ENCODE measurements around the gene EEF1G. TPM values are rescaled to one million over a fixed set of nuclear protein-coding genes. Genes with fewer than 3 reads are reported as not detected.
"Not testable (repeated sequence)": the region's sequence is repeated elsewhere in the genome, so short reads cannot be mapped to it uniquely, and the experiment has no call there.

EEF1G gene
- total RNA-seq, 1 donor from 2014 or later, result 1,747 TPM

- Mint-ChIP-seq H3K27ac (peak overlapping the region; percentile 99), H3K9me3 (no peaks in the 10 kb centered on the region), H3K4me1 (peaks cover 75% of the 10 kb centered on the region), H3K36me3 (peaks cover 3% of the 10 kb centered on the region), H3K27me3 (ENCODE audit: low read depth) (no peaks in the 10 kb centered on the region), H3K4me3 (peak overlapping the region; percentile 28)
- no peak for DNase-seq (ENCODE audit: low spot score in 2 of 2, unreplicated experiment in 2 of 2)
- no peak for TF ChIP-seq CTCF (IDR thresholded peaks at IDR 0.05; ENCODE audit: unreplicated experiment)
These were observed 20.4 kb downstream of the EEF1G start for GRCh38 chr11:62553080-62553838.

- H3K4me1 Mint-ChIP-seq, result peaks cover 82% of the 10 kb centered on the region
- H3K27me3 Mint-ChIP-seq (ENCODE audit: low read depth), result no peaks in the 10 kb centered on the region
- TF ChIP-seq CTCF (IDR thresholded peaks at IDR 0.05; ENCODE audit: unreplicated experiment), result no peak
- peak overlapping the region; percentile 99 for H3K27ac Mint-ChIP-seq
- DNase-seq (ENCODE audit: low spot score in 2 of 2, unreplicated experiment in 2 of 2), result no peak
- peaks cover 3% of the 10 kb centered on the region for H3K36me3 Mint-ChIP-seq
- H3K9me3 Mint-ChIP-seq, result no peaks in the 10 kb centered on the region
- peak overlapping the region; percentile 28 for H3K4me3 Mint-ChIP-seq
These were observed 21.1 kb downstream of the EEF1G start for GRCh38 chr11:62552485-62553079.

- not testable (repeated sequence) for H3K4me3 Mint-ChIP-seq; H3K9me3 Mint-ChIP-seq; DNase-seq (ENCODE audit: low spot score in 2 of 2, unreplicated experiment in 2 of 2); H3K27me3 Mint-ChIP-seq (ENCODE audit: low read depth); H3K36me3 Mint-ChIP-seq
- peak overlapping the region; percentile 69 for H3K27ac Mint-ChIP-seq
- H3K4me1 Mint-ChIP-seq, result peaks cover 65% of the 10 kb centered on the region
These were observed 23.2 kb downstream of the EEF1G start for GRCh38 chr11:62550478-62550877.

- Mint-ChIP-seq H3K27ac (peak overlapping the region; percentile 39), H3K4me3 (no peak overlapping the region), H3K27me3 (ENCODE audit: low read depth) (no peaks in the 10 kb centered on the region), H3K9me3 (no peaks in the 10 kb centered on the region), H3K4me1 (peaks cover 64% of the 10 kb centered on the region), H3K36me3 (no peaks in the 10 kb centered on the region)
- DNase-seq (ENCODE audit: low spot score in 2 of 2, unreplicated experiment in 2 of 2), result no peak
- no peak for TF ChIP-seq CTCF (IDR thresholded peaks at IDR 0.05; ENCODE audit: unreplicated experiment)
These were observed 25.0 kb downstream of the EEF1G start for GRCh38 chr11:62548545-62549335.

GRCh38 chr11:62547691-62548281 is 25.9 kb downstream of the EEF1G start:
- Mint-ChIP-seq H3K36me3 (no peaks in the 10 kb centered on the region), H3K27ac (peak overlapping the region; percentile 95), H3K27me3 (ENCODE audit: low read depth) (no peaks in the 10 kb centered on the region), H3K9me3 (no peaks in the 10 kb centered on the region), H3K4me1 (peaks cover 65% of the 10 kb centered on the region), H3K4me3 (peak overlapping the region; percentile 84)
- DNase-seq (ENCODE audit: low spot score in 2 of 2, unreplicated experiment in 2 of 2), result no peak
- no peak for TF ChIP-seq CTCF (IDR thresholded peaks at IDR 0.05; ENCODE audit: unreplicated experiment)

Data from mesothelial cell of epicardium (in vitro differentiated cells).